ENCODE data around the gene TECPR2.
A peak's percentile ranks its signal among the peaks of the same experiment; 100 is the strongest.

Gene TECPR2

GRCh38 chr14:102500158-102500662 lies 137.5 kb downstream of the TECPR2 start:
- no peak for DNase-seq

GRCh38 chr14:102500713-102501112 lies 138.0 kb downstream of the TECPR2 start:
- no peak for DNase-seq

- DNase-seq = no peak
Observed at GRCh38 chr14:102501751-102502315, 139.1 kb downstream of the TECPR2 start.

- no peak for DNase-seq
Observed at GRCh38 chr14:102502571-102502970, 139.8 kb downstream of the TECPR2 start.

- no peak for DNase-seq
Observed at GRCh38 chr14:102503641-102504327, 141.0 kb downstream of the TECPR2 start.

GRCh38 chr14:102504328-102504999 lies 141.7 kb downstream of the TECPR2 start:
- DNase-seq = no peak

GRCh38 chr14:102505000-102505619 lies 142.4 kb downstream of the TECPR2 start:
- no peak for DNase-seq

GRCh38 chr14:102505775-102506625 lies 143.3 kb downstream of the TECPR2 start:
- no peak for DNase-seq

GRCh38 chr14:102506626-102506925 lies 143.8 kb downstream of the TECPR2 start:
- DNase-seq = no peak

- no peak for DNase-seq
Observed at GRCh38 chr14:102507081-102507856, 144.5 kb downstream of the TECPR2 start.

GRCh38 chr14:102507857-102508312 lies 145.1 kb downstream of the TECPR2 start:
- no peak for DNase-seq

- no peak for DNase-seq
Observed at GRCh38 chr14:102508410-102508773, 145.7 kb downstream of the TECPR2 start.

GRCh38 chr14:102508774-102509745 lies 146.3 kb downstream of the TECPR2 start:
- DNase-seq = peak; percentile 44

GRCh38 chr14:102509746-102510615 lies 147.2 kb downstream of the TECPR2 start, which contains the start of gene ANKRD9:
ANKRD9 (minus strand) TSS chr14:102509776; CDS start chr14:102507889, 1,887 bp downstream.
- peak; percentile 96 for DNase-seq

- DNase-seq = peak; percentile 63
Observed at GRCh38 chr14:102510616-102511520, 148.1 kb downstream of the TECPR2 start.

GRCh38 chr14:102511538-102511937 lies 148.8 kb downstream of the TECPR2 start:
- DNase-seq = no peak

- DNase-seq = no peak
Observed at GRCh38 chr14:102512793-102513300, 150.1 kb downstream of the TECPR2 start.
